ENCODE measurements around the gene NAXE.

The NAXE gene

DNA sequence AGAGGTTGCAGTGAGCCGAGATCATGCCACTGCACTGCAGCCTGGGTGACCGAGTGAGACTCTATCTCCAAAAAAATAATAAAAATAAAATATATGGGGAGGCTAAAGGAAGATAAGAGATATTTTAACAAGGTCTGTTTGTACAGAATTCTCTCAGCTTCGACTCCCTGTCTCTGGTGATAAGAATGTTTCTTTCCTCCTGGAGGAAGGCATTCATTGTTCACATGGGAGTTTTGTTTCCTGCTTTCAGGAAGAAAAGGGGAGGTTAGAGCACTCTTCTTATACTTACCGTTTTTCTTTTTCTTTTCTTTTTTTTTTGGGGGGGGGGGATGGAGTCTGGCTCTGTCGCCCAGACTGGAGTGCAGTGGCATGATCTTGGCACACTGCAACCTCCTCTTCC lies 2.0 kb upstream of the NAXE start:
- no peak for DNase-seq (ENCODE audit: low spot score)
- TF ChIP-seq, protein P1, sequence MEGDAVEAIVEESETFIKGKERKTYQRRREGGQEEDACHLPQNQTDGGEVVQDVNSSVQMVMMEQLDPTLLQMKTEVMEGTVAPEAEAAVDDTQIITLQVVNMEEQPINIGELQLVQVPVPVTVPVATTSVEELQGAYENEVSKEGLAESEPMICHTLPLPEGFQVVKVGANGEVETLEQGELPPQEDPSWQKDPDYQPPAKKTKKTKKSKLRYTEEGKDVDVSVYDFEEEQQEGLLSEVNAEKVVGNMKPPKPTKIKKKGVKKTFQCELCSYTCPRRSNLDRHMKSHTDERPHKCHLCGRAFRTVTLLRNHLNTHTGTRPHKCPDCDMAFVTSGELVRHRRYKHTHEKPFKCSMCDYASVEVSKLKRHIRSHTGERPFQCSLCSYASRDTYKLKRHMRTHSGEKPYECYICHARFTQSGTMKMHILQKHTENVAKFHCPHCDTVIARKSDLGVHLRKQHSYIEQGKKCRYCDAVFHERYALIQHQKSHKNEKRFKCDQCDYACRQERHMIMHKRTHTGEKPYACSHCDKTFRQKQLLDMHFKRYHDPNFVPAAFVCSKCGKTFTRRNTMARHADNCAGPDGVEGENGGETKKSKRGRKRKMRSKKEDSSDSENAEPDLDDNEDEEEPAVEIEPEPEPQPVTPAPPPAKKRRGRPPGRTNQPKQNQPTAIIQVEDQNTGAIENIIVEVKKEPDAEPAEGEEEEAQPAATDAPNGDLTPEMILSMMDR (IDR thresholded peaks at IDR 0.05; ENCODE audit: extremely low read depth, missing control alignments) = no peak

DNA sequence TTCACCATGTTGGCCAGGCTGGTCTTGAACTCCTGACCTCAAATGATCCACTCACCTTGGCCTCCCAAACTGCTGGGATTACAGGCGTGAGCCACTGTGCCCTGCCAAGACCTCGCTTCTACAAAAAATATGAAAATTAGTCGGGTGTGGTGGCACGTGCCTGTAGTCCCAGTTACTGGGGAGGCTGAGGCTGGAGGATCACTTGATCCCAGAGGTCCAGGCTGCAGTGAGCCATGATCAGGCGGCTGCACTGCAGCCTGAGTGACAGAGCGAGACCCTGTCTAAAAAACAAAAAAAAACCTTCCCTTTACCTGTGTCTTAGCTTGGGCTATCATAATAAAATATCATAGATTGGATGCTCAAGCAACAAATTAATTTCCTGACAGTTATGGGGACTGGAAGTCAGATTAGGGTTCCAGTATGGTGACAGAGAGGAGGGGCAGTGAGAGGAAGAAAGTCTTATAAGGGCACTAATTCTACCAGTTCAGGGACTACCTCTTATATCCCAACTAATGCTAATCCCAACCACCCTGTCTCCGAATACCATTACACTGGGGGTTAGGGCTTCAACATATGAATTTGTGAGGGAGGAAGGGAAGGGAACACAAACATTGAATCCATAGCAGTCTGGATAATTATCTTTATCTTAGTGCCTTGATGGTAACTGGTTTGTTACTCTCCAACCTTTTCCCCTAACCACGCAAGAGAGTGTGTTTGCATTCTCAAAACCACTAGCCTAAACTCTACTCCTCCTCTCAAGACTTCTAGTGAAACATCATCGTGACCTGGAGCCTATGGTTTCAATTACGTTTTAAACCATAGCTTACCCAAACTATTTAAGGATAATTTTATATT lies 1.0 kb upstream of the NAXE start:
- TF ChIP-seq, protein P1 (IDR thresholded peaks at IDR 0.05; ENCODE audit: extremely low read depth, missing control alignments) = no peak

DNA sequence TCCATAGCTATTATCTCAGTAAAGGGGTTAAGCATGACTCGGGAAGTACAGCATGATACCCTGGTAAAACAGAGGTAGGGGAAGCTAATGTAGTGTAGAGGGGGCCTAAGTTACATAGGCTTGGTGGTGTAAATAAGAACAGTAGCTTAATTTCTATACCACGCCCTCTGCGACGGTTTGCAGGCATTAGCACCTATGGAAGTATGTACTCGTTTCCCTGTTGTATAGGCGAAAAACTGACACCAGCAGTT lies 470 bp upstream of the NAXE start:
- DNase-seq (ENCODE audit: low spot score) = no peak
- TF ChIP-seq, protein P1 (IDR thresholded peaks at IDR 0.05; ENCODE audit: extremely low read depth, missing control alignments) = no peak

More for the DNA sequence above, 1.0 kb upstream of the NAXE start:
- DNase-seq (ENCODE audit: low spot score) = no peak

DNA sequence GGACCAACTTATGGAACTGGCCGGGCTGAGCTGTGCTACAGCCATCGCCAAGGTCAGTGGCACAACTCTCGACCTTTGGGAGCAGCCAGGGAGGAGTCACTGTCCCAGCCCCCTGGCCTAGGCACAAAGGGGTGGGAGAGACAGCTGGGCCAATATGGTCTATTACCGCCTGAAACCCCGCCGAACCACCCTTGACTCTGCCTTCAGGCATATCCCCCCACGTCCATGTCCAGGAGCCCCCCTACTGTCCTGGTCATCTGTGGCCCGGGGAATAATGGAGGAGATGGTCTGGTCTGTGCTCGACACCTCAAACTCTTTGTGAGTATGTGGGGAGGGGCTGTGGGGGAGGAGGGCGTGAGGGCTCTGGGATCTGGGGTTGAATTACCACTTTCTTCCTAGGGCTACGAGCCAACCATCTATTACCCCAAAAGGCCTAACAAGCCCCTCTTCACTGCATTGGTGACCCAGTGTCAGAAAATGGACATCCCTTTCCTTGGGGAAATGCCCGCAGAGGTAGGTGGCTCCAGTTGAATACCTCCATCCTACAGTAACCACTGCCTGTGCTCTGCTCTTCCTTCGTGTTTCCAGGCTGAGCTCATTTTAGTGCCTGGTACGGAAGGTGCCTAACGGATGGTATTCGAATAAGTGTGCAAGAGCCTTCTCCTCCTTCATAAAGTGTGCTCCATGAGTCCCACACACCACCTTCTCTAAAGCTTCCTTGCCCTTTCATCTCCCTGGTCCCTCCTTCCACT lies 758 bp downstream of the NAXE start:
- TF ChIP-seq, protein P1 (IDR thresholded peaks at IDR 0.05; ENCODE audit: extremely low read depth, missing control alignments) = no peak
- DNase-seq (ENCODE audit: low spot score) = no peak

DNA sequence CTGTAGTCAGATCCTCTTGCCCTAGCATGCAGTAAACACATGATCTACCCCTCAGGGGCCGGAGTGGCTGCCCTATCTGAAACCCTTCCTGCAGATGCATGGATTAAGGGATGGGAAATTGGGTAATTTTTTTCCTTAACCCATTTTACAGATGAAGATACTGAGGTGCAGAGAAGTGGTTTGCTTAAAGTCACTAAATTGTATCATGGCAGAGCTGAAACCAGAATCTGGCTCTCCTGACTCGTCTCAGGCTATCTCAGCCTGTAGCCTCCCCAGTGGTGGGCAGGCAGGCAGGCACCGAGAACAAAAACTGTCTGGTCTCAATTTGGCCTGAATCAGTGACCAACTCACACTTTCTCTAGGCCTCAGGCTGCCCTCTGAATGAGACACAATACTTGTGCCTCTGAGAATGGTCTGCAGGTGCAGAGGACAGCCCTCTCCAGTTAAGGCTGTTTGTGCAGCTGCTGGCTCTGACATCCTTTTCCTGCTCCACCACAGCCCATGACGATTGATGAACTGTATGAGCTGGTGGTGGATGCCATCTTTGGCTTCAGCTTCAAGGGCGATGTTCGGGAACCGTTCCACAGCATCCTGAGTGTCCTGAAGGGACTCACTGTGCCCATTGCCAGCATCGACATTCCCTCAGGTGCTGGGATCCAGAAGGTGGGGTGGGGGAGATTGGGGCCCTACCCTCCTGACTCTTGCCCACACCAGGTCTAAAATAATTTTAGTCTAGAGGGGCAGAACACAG lies 1.5 kb downstream of the NAXE start:
- TF ChIP-seq, protein P1 (IDR thresholded peaks at IDR 0.05; ENCODE audit: extremely low read depth, missing control alignments) = no peak
- DNase-seq (ENCODE audit: low spot score) = no peak

DNA sequence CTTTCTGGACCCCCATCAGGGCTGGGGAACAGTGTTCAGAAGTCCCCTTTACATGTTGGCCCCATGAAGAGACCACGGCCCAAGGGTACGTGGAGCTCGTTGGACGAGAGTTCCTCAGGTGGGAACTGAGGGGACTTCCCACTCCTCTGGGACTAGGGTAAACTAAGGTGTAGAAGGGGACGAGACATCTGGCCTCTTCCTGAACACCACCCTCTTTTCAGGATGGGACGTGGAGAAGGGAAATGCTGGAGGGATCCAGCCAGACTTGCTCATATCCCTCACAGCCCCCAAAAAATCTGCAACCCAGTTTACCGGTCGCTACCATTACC lies 2.0 kb downstream of the NAXE start:
- TF ChIP-seq, protein P1 (IDR thresholded peaks at IDR 0.05; ENCODE audit: extremely low read depth, missing control alignments) = no peak
- no peak for DNase-seq (ENCODE audit: low spot score)

DNA sequence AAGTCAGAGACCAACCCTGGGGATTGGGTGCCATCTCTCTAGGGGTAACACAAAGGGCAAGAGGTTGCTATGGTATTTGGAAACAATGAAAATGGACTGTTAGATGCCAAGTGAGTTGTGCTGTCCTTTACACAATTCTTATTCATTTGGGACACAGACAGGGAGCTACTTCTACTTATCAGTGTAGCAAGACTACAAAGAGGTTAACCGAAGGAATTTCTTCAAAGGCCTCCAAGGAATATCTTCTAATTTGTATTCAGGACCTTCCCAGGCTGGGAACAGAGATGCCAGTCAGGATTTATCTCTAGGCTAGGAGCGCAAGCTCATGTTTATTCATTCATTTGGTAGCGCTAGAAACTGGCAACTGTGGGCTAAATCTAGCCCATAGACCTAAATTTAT lies 2.6 kb downstream of the NAXE start:
- TF ChIP-seq, protein P1 (IDR thresholded peaks at IDR 0.05; ENCODE audit: extremely low read depth, missing control alignments) = no peak
- DNase-seq (ENCODE audit: low spot score) = no peak
